CD14-positive monocyte (primary cell): ENCODE results near the gene DIDO1. TPM values are rescaled to one million over a fixed set of nuclear protein-coding genes. Genes with fewer than 3 reads are reported as not detected.

ENCODE experiments used
- DNase-seq, 3 donors: peaks; one replicate each; pipeline ENCODE4 v3.0.0-alpha.2; 2011 to 2022
- H2AFZ ChIP-seq: 2 replicates; pipeline ENCODE4 v1.6.0; 2012; ENCODE audit warnings: mild to moderate bottlenecking, low read depth, low read length, inconsistent platforms; ENCODE audit not compliant: insufficient read depth, poor library complexity, severe bottlenecking
- H3K27ac ChIP-seq, 2 donors: 1 replicate in 1 of 2; 2 replicates in 1 of 2; pipeline ENCODE4 v1.5.1; 2012 to 2013; ENCODE audit warnings: low read length in 2 of 2, control low read depth in 1 of 2, inconsistent platforms in 1 of 2, low read depth in 1 of 2, mild to moderate bottlenecking in 1 of 2
- H3K27me3 ChIP-seq, 2 donors: one replicate each; pipeline versions ENCODE4 v1.6.0 to v1.6.1; 2011 to 2013; ENCODE audit warnings: low read length in 2 of 2; ENCODE audit not compliant: control insufficient read depth in 2 of 2, insufficient read depth in 2 of 2
- H3K36me3 ChIP-seq, 2 donors: replicated peaks in 1 of 2; 1 replicate in 1 of 2; 2 replicates in 1 of 2; pipeline versions ENCODE4 v1.5.1 to v1.6.1; 2012 to 2013; ENCODE audit warnings: low read length in 2 of 2, control low read depth in 1 of 2, inconsistent platforms in 1 of 2, mild to moderate bottlenecking in 1 of 2; ENCODE audit not compliant: insufficient read depth in 2 of 2, control insufficient read depth in 1 of 2
- H3K4me1 ChIP-seq, 2 donors: 1 replicate in 1 of 2; 2 replicates in 1 of 2; pipeline versions ENCODE4 v1.5.1 to v1.6.1; 2012 to 2013; ENCODE audit warnings: low read length in 2 of 2, control low read depth in 1 of 2, inconsistent platforms in 1 of 2, mild to moderate bottlenecking in 1 of 2, moderate library complexity in 1 of 2; ENCODE audit not compliant: insufficient read depth in 2 of 2, control insufficient read depth in 1 of 2
- H3K4me2 ChIP-seq: replicated peaks from 2 replicates; pipeline ENCODE3; 2012; ENCODE audit warnings: low read length, moderate library complexity, mild to moderate bottlenecking; ENCODE audit not compliant: poor library complexity, severe bottlenecking; ENCODE audit errors: extremely low read depth
- H3K4me3 ChIP-seq, 3 experiments: fragments of 200-600 bp in 1 of 3; sonication (generic) in 1 of 3; replicated peaks in 1 of 3; 1 replicate in 2 of 3; 2 replicates in 1 of 3; pipeline ENCODE4 v1.5.1; 2011 to 2013; ENCODE audit warnings: low read length in 3 of 3, mild to moderate bottlenecking in 3 of 3, control low read depth in 2 of 3, low read depth in 2 of 3, inconsistent platforms in 1 of 3, moderate library complexity in 1 of 3
- H3K79me2 ChIP-seq: 2 replicates; pipeline ENCODE4 v1.6.0; 2012; ENCODE audit warnings: mild to moderate bottlenecking, control low read depth, inconsistent platforms, low read length, moderate library complexity; ENCODE audit not compliant: insufficient read depth
- H3K9ac ChIP-seq: 2 replicates; pipeline ENCODE4 v1.6.0; 2017; ENCODE audit warnings: low read length, mild to moderate bottlenecking; ENCODE audit not compliant: insufficient read depth, poor library complexity, severe bottlenecking
- H3K9me3 ChIP-seq, 2 donors: replicated peaks in 1 of 2; 1 replicate in 1 of 2; 2 replicates in 1 of 2; pipeline versions ENCODE4 v1.5.1 to v1.6.1; 2012 to 2013; ENCODE audit warnings: low read length in 2 of 2, control low read depth in 1 of 2; ENCODE audit not compliant: control insufficient read depth in 1 of 2, insufficient read depth in 1 of 2
- H4K20me1 ChIP-seq: 2 replicates; pipeline ENCODE4 v1.6.0; 2012; ENCODE audit warnings: mild to moderate bottlenecking, low read length, control low read depth, moderate library complexity; ENCODE audit not compliant: insufficient read depth
- H3K27ac Mint-ChIP-seq, 7 donors: one replicate each; pipeline ENCODE4 v1.8.0; 2020; ENCODE audit warnings: mild to moderate bottlenecking in 7 of 7, mixed read lengths in 7 of 7, moderate library complexity in 6 of 7, inconsistent platforms in 2 of 7
- H3K27me3 Mint-ChIP-seq, 3 donors: one replicate each; pipeline ENCODE4 v1.8.0; 2021 to 2022; ENCODE audit warnings: low read depth in 3 of 3, mild to moderate bottlenecking in 3 of 3, mixed read lengths in 3 of 3, moderate library complexity in 3 of 3, inconsistent platforms in 1 of 3
- H3K36me3 Mint-ChIP-seq, 2 donors: one replicate each; pipeline ENCODE4 v1.8.0; 2020; ENCODE audit warnings: mixed read lengths in 2 of 2, inconsistent platforms in 1 of 2, mild to moderate bottlenecking in 1 of 2
- H3K4me1 Mint-ChIP-seq: one replicate; pipeline ENCODE4 v1.8.0; 2020; ENCODE audit warnings: mild to moderate bottlenecking, mixed read lengths
- H3K4me3 Mint-ChIP-seq, 2 donors: one replicate each; pipeline ENCODE4 v1.8.0; 2020; ENCODE audit warnings: mild to moderate bottlenecking in 2 of 2, mixed read lengths in 2 of 2, moderate library complexity in 1 of 2
- H3K9me3 Mint-ChIP-seq, 7 donors: one replicate each; pipeline ENCODE4 v1.8.0; 2020 to 2022; ENCODE audit warnings: mixed read lengths in 7 of 7, mild to moderate bottlenecking in 6 of 7, moderate library complexity in 6 of 7, inconsistent platforms in 2 of 7
- WGBS: methylation state at CpG from one replicate; pipeline ENCODE4 v1.1.5; 2013; ENCODE audit warnings: missing lambda C conversion rate; ENCODE audit not compliant: insufficient coverage; 5-methylcytosine and 5-hydroxymethylcytosine counted together
- intact Hi-C, 2 donors: fragments of 100-400 bp; cut with micrococcal nuclease; formaldehyde crosslinking; loops; one replicate each; pipeline versions ENCODE4 v1.15.0 to v1.15.1; 2023
- polyA minus RNA-seq: library from RNA; depleted of rRNA, polyadenylated mRNA; stranded (reverse); fragments of >200 nt; gene quantifications from 2 replicates; pipeline ENCODE4 v1.2.3, GENCODE V29; 2012
- polyA plus RNA-seq, 3 donors: library from polyadenylated mRNA; depleted of rRNA in 1 of 3; unstranded in 2 of 3; stranded (reverse) in 1 of 3; fragments of 300-500 nt in 2 of 3; fragments of >200 nt in 1 of 3; fragmentation: Illumina TruSeq in 2 of 3; gene quantifications; 1 replicate in 2 of 3; 2 replicates in 1 of 3; pipeline ENCODE4 v1.2.3, GENCODE V29; 2012 to 2021
- total RNA-seq, 12 experiments: library from RNA in 1 of 12; stranded (reverse) in 1 of 12; fragments of 120-200 nt in 1 of 12; gene quantifications; one replicate each; pipeline ENCODE4 v1.2.4 and lab custom pipeline; 2013 to 2026; ENCODE audit warnings: mixed read lengths in 6 of 12, inconsistent platforms in 1 of 12
- TF ChIP-seq, protein P1 (sequence below): fragments of 200-600 bp; IDR thresholded peaks from one replicate; pipeline ENCODE4 v1.8.0; 2022; ENCODE audit warnings: antibody characterized with exemption, mild to moderate bottlenecking

The DIDO1 gene
- 33.5 TPM for total RNA-seq (2013)
- 10 to 100 TPM in 2 of 3 donors, 1 to 10 TPM in 1; 8.5 to 23.8 (median 12.9) TPM for polyA plus RNA-seq
- 21.6 and 32.6 TPM in 2 replicates for polyA minus RNA-seq
- 46.0 to 117 (median 84.8) reads per million in 11 experiments for total RNA-seq (lab: John Stamatoyannopoulos, UW)

DNA sequence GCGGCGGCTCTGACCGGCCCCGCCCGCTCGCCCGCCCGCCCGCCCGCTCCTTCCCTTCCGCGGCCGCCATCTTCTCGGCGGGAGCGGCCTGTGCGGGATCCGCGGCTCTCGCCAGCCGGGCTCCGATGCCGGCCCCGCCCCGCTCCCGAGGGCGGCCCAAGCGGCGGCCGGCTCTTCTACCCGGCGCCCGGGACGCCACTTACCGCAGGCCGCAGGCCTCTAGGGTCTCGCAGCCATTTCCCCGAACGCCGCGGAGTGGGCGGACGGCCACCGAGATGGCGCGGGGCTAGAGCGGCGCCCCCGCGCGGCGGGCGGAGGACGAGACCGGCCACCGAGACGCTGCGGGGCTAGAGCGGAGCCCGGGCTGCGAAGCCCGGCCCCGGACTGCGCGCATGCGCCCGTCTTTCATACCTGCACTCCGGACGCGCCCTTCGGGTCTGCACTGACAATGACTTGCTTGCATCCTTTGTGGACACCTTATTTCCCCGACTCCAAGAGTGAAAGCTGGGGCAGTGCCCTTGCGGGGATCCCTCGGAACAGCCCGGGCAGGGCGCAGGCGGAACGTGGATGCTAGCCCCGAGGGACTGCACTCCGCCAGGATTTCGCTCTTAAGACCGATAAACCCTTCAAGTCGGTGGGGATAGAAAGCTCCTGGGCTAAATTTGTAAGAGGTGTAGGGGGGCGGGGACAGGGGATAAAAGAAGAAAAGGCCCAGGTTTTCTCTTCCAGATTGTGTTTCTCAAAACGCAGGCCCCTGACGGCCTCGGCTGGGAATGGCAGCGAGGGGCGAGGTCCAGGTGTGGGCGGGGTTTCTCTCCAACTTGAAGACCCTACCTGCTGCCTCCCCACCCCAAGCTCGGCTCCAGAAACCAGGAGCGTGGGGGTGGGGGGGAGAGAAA is at the start of gene DIDO1:
Gene DIDO1 (minus strand): TSS at position 277 of the 899 bp plus-strand sequence.
- Histone ChIP-seq H3K9me3 (no peaks in the 10 kb centered on the region), H3K4me2 (peak within 1 kb of the TSS; percentile 90), H4K20me1 (peaks cover 75% of the 10 kb centered on the region), H3K79me2 (peaks cover 99% of the 10 kb centered on the region), H3K36me3 (no peaks in the 10 kb centered on the region), H3K27ac (peak within 1 kb of the TSS; percentile 94 to 97), H2AFZ (peak within 1 kb of the TSS; percentile 80), H3K4me3 (peak within 1 kb of the TSS; percentile 84 to 91 (median 88)), H3K4me1 (peaks cover 47 to 60% of the 10 kb centered on the region in 2 donors), H3K9ac (peak within 1 kb of the TSS; percentile 96), H3K27me3 (no peaks in the 10 kb centered on the region)
- under 1% methylated on average over 80 of the region's 92 CpGs for WGBS
- Mint-ChIP-seq H3K4me3 (peak within 1 kb of the TSS; percentile 96 to 97), H3K9me3 (peaks cover 0 to 2% (median 0%) of the 10 kb centered on the region in 7 donors), H3K27ac (peak within 1 kb of the TSS; percentile 91 to 96 (median 95)), H3K36me3 (no peaks in the 10 kb centered on the region), H3K4me1 (peaks cover 58% of the 10 kb centered on the region), H3K27me3 (no peaks in the 10 kb centered on the region)
- peak; percentile 76 to 84 (median 78) for DNase-seq
- intact Hi-C loops: loop anchor here in 1 of 2 donors (10.0 kb wide), 1 partner anchor 132 kb away; the partner anchor contains the start of gene MRGBP
- TF ChIP-seq, protein P1, sequence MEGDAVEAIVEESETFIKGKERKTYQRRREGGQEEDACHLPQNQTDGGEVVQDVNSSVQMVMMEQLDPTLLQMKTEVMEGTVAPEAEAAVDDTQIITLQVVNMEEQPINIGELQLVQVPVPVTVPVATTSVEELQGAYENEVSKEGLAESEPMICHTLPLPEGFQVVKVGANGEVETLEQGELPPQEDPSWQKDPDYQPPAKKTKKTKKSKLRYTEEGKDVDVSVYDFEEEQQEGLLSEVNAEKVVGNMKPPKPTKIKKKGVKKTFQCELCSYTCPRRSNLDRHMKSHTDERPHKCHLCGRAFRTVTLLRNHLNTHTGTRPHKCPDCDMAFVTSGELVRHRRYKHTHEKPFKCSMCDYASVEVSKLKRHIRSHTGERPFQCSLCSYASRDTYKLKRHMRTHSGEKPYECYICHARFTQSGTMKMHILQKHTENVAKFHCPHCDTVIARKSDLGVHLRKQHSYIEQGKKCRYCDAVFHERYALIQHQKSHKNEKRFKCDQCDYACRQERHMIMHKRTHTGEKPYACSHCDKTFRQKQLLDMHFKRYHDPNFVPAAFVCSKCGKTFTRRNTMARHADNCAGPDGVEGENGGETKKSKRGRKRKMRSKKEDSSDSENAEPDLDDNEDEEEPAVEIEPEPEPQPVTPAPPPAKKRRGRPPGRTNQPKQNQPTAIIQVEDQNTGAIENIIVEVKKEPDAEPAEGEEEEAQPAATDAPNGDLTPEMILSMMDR: peak; percentile 84

DNA sequence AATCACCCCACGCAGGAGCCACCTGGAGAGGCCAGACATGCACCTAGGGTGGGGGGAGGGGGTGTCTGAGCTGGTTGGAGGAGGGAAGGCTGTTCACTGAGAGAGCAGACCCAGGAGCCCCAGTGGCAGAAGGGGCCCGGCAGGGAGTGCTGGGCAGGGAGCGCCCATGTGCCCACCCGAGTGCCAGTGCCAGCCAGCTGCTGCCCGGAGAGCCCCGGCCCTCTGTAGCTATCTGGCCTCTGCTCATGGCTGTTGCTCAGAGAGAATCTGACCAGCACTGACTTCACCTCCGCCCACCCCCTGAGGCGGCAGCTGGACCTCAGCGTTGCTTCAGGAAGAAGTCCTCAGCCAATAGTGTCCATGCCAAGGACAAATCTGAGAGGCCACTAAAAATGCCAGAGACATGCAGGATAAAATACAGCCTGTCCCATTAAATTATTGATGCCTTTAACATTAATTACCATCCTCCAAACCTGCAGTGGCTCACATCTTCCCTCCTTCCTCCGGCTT is 49.0 kb upstream of the DIDO1 start:
- Histone ChIP-seq H3K27me3 (peaks cover 27 to 88% of the 10 kb centered on the region in 2 donors), H4K20me1 (no peaks in the 10 kb centered on the region), H3K9me3 (peaks cover 2 to 3% of the 10 kb centered on the region in 2 donors), H3K4me2 (no peak overlapping the region), H3K36me3 (no peaks in the 10 kb centered on the region), H3K79me2 (no peaks in the 10 kb centered on the region), H3K4me3 (no peak overlapping the region), H3K27ac (no peak overlapping the region), H2AFZ (no peak overlapping the region), H3K4me1 (peaks cover 22 to 25% of the 10 kb centered on the region in 2 donors), H3K9ac (no peak overlapping the region)
- Mint-ChIP-seq H3K27me3 (peaks cover 79 to 97% (median 94%) of the 10 kb centered on the region in 3 donors), H3K9me3 (peaks cover 0 to 20% (median 9%) of the 10 kb centered on the region in 7 donors), H3K27ac (no peak overlapping the region), H3K4me1 (peaks cover 24% of the 10 kb centered on the region), H3K4me3 (no peak overlapping the region), H3K36me3 (no peaks in the 10 kb centered on the region)
- no peak for DNase-seq
- intact Hi-C loops: no loop called here
- 87% methylated on average over 10 of the region's 10 CpGs for WGBS
- TF ChIP-seq, protein P1: no peak
